ENCODE measurements around the gene ZDHHC24.

ZDHHC24 gene

DNA sequence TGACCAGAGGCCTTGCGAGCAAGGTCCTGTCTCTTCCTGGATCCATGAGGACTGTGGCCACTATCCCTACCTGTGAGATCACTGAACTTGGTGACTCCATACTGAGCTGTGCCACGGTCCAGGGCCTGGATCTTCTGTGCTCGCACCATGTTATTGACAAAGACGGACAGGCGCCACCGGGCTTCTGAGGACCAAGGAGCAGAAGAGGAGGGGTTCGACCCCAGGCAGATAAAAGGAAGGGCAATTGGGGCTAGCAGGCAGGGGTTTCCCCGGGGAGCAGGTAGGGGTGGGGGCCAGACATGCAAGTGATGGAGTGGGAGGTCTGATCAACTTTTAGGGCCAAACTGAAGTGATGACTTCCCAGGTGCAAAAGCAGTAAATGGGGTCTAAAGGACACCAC lies 20.4 kb upstream of the ZDHHC24 start:
- no peak for DNase-seq (ENCODE audit: low read depth)

DNA sequence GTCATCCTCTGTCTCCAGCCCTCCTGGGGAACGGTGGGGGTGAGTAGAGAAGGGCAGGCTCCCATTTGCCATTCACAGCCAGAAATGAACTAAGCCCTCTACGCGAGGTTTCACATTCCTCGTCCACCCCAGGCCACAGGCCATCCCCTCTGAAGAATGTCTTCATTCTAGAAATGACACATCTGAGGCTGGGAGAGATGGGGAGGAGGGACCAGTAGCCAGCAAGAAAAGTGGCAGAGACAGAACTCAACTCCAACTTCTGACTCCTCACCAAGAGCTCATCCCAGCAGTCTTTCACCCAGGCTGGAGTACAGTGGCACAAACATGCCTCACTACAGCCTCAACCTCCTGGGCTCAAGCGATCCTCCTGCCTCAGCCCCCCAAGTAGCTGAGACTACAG lies 19.1 kb upstream of the ZDHHC24 start:
- DNase-seq (ENCODE audit: low read depth), result no peak

DNA sequence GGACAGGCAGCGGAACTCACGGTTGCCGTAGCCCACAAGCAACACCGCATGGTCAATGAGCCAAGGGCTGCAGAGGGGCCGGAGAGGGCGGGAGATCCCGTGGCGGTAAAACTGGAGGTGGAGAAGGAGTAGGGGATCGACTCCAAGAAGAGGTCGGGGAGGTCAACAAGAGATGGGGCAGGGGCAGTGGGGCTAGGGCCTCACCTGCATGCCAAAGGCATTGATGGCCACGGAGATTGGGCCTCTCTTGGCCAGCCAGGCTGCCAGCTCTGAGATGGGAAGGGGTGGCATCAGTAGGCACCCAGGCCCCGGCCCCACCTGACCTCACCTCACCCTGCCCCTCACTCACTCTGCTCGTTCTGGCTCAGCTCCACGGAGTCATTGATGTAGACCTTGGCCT lies 18.7 kb upstream of the ZDHHC24 start:
- DNase-seq (ENCODE audit: low read depth), result no peak

DNA sequence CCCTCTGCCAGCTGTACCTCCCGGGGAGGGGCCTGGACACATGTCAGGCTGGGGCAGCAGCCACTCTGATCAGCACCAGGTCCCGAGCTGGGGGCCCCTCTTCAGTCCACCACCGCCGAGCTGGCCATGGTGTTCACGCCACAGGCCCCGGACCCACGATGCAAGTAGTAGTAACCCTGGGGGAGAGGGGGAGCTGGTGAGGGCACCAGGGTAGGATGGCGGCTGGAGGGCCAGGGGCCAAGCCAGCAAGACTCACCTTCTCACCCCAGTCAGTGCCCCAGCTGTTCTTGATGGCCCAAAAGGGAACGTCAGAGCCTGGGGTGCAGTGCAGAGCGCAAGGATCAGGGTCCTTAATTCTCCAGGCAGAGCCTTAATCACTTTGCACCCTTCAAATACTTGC lies 18.0 kb upstream of the ZDHHC24 start:
- no peak for DNase-seq (ENCODE audit: low read depth)

DNA sequence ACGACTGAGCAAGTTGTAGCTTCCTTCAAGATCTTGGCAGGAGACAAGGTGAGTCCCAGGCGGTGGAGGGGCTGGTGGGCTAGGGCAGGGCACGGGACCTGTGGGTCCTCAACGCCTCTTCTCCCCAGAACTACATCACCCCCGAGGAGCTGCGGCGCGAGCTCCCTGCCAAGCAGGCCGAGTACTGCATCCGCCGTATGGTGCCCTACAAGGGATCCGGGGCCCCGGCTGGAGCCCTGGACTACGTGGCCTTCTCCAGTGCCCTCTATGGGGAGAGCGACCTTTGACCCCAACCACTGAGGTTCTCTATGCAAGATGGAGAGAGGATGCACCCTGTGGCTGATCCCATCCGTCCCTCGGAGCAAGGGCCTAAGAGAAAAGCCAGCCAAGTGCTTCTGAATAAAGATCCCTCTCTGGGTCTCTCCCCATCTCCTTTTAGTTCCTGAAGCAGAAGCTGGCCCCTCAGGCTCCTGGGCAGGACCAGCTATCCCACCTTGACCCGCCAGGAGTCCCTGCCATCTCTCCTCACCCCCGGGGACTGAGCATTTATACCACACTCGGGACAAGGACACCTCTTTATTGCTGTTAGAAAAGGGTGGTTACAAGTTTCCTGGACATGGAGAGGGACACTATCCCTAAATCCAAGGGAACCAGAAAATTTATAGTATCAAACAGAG lies 17.2 kb upstream of the ZDHHC24 start:
- no peak for DNase-seq (ENCODE audit: low read depth)

DNA sequence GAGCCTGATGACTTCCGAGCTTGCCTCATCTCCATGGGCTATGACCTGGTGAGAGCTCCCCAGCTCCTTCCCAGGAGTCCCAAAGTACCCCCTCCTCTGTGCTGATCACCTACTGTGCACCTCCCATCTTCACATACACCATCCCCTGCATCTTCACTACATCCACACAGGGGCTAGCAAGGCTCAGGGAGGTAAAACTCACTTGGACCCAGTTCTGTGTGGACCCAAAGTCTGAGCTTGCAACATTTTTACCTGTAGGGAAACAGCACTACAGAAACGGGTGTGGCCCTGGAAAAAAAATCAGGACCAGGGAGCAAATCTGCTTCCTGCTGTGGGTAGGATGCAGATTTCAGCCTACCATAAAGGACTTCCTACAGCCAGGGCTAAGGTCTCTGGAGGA lies 16.4 kb upstream of the ZDHHC24 start:
- DNase-seq (ENCODE audit: low read depth), result no peak

DNA sequence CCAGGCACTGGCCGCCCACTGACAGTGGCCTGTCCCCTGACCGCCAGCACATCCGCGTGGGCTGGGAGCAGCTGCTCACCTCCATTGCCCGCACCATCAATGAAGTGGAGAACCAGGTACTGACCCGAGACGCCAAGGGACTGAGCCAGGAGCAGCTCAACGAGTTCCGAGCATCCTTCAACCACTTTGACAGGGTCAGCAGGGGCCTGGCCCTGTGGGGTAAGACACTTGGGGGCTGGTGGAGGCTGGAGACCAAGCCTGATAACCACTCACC lies 16.1 kb upstream of the ZDHHC24 start:
- DNase-seq (ENCODE audit: low read depth), result no peak

DNA sequence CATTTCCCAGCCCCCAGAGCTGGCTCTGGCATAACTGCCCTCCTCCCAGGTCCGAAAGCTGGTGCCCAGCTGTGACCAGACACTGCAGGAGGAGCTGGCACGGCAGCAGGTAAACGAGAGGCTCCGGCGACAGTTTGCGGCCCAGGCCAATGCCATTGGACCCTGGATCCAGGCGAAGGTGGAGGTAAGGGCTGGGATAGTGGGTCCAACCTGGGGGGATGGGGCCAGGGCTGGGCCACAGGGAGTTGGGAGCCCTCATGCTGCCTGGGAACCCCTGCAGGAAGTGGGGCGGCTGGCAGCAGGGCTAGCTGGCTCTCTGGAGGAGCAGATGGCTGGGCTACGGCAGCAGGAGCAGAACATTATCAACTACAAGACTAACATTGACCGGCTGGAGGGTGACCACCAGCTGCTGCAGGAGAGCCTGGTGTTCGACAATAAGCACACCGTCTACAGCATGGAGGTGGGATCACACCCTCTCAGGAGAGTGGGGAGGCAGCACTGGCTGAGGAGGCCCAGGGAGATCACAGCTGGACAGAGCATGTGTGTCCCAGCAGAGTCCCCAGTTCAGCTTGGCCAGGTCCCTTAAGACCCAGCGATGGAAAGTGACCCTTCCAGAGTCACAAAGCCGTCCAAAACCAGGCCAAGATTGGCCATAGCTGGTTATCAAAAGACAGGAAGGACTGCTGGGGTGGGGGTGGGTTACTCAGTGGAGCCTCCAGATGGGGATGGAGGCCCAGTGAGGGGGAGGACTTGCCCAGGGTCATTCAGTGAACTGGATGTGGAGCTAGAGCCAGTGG lies 15.5 kb upstream of the ZDHHC24 start:
- no peak for DNase-seq (ENCODE audit: low read depth)

DNA sequence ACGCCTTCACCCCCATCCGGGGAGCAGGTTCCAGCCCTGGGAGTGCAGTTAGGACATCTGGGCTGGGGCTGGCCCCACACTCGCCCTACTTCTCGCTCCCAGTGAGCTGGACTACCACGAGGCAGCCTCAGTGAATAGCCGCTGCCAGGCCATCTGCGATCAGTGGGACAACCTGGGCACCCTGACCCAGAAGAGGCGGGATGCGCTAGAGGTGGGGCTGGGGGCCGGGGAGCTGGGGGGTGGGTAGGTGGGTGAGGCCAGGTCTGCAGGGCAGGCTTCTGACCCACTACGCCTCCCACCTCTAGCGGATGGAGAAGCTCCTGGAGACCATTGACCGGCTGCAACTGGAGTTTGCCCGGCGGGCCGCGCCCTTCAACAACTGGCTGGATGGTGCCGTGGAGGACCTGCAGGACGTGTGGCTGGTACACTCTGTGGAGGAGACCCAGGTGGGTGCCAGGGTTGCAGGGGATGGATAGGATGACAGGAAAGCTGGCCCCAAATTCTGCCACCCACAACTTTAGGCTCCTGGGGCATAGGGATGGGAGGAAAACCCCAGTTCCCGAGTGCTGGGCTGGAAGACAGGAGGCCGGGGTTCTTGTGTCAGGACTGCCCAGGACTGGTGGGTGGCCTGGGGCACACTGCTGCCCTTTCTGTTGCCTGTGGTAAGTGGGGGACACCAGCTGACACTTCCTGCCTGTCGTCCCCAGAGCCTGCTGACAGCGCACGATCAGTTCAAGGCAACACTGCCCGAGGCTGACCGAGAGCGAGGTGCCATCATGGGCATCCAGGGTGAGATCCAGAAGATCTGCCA lies 14.2 kb upstream of the ZDHHC24 start:
- no peak for DNase-seq (ENCODE audit: low read depth)

DNA sequence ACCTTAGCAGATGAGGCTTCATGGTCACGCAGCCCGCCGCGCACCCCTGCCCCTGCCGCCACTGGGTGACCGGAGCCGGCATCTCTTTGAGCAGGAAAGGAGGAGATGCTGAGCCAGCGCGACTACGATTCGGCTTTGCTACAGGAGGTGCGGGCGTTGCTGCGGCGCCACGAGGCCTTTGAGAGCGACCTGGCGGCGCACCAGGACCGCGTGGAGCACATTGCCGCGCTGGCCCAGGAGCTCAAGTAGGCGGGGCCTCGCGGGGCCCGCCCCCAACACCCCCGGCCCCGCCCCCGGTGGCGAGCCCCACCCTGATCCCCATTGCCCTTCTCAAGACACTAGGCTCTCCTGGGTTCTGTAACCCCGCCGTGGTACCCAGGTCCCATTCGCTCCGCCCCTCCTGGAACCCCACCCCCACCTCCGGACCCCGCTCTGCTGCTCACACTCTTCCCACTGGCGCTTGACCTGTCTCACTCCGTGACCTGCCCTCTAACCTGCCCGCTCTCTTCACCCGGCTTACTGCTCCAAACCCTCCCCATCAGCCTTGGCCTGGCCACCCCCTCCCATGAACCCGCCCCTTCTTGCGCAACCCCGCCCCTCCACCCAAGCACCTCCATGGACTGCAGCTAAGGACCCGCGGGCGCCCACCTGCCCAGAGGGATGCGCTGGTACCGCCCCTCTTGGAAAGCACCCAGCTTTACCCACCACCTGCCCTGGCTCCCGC lies 13.5 kb upstream of the ZDHHC24 start:
- DNase-seq (ENCODE audit: low read depth), result no peak

DNA sequence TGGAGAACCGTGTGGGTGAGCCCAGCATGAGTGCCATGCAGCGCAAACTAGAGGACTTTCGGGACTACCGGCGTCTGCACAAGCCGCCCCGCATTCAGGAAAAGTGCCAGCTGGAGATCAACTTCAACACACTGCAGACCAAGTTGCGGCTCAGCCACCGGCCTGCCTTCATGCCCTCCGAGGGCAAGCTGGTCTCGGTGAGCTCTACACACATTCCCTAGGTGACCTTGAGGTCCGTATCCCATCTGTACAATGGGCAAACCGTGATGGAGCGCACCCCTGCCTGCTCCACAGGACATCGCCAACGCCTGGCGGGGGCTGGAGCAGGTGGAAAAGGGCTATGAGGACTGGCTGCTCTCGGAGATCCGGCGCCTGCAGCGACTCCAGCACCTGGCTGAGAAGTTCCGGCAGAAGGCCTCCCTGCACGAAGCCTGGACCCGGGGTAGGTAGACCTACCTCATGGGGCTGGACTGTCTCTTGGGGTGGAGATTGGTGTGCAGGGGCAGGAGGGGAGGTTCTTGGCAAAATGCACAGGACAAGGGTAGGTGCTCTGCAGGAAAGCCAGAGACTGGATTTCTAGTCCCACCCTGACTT lies 12.0 kb upstream of the ZDHHC24 start:
- no peak for DNase-seq (ENCODE audit: low read depth)

DNA sequence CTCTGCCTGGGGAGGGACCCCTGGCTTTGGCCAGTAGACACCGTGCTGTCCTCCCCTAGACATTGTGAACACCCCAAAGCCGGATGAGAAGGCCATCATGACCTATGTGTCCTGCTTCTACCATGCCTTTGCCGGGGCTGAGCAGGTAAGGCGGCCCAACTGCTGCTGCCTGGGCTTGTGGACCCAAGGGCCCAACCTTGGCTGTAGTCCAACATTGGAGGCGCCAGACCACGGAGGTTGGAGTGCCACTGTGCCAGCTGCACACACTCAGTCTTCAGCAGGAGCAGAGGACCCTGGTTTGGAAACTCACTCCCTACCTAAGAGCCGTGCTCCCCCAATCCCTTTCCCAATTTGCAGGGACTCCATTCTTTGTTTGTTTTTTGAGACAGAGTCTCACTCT lies 10.2 kb upstream of the ZDHHC24 start:
- no peak for DNase-seq (ENCODE audit: low read depth)

DNA sequence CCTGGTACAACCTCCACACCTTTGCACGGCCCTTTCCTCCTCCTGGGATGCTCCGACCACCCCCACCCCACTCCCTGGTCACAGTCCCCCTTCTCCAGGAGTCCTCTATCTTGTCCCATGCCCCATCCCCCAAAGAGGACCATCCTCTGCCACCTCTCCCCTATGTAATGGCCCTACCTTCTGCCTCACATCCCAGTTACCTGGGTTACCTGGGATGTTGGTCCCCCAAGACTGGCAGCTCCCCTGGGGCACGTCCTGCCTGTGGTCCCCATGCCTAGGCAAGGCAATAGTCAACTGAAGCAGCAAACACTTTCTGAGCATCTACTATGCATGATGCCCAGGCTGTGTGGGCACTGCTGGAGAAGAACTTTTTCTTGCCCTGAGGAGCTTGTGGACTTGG lies 9.6 kb upstream of the ZDHHC24 start:
- DNase-seq (ENCODE audit: low read depth), result no peak

DNA sequence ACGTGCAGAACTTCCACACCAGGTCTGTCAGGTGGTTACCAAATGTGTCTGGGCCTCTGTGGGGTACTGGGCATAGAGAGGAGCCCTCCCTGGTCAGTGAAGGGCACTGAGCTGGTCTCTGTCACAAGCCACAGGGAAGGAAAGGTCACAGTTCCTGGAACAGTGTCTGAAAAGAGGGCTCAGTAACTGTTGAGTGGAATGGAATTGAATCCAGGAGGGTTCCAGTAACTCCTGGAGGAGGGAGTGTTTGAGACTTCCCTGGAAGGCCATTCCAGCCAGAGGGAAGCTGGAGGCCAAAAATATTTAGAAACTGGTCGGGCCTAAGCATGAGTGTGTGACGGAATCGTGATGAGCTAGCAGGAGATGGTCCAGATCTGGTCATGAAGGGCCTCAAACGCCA lies 8.8 kb upstream of the ZDHHC24 start:
- DNase-seq (ENCODE audit: low read depth), result no peak

DNA sequence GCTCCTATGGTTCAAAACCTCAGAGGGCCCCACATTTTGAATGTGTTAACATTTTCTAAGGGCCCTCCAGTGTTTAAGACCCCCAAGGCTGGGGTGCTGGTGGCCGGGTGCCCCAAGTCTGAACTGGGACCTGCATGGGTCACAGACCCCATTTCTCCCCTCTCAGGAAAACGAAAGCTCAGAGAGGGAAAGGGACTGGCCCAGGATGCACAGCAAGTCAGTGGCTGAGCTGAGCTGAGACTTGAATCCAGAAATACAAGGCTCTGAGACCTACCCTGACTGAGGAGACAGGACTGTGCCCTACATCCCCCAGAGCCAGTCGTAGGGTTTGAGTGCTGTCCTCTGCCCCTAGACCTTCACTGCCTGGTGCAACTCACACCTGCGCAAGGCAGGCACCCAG lies 5.0 kb upstream of the ZDHHC24 start:
- DNase-seq (ENCODE audit: low read depth), result no peak

DNA sequence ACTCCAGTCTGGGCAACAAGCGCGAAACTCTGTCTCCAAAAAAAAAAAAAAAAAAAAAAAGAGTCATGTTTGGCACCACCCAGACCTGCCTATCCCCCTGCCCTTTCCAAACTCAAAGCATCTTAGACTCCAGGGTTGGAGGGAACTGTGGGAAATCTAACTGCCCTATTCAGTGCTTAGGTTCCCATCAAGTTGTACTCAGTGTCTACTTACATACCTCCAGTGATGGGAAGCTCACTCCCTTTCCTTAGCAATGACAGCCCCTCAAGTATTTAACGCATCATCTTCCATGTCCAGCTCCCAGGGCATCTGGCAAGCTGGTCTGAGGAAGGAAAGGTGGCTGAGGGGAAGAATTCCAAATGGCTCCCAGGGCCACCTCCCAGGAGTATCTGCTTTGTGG lies 3.8 kb upstream of the ZDHHC24 start:
- no peak for DNase-seq (ENCODE audit: low read depth)

DNA sequence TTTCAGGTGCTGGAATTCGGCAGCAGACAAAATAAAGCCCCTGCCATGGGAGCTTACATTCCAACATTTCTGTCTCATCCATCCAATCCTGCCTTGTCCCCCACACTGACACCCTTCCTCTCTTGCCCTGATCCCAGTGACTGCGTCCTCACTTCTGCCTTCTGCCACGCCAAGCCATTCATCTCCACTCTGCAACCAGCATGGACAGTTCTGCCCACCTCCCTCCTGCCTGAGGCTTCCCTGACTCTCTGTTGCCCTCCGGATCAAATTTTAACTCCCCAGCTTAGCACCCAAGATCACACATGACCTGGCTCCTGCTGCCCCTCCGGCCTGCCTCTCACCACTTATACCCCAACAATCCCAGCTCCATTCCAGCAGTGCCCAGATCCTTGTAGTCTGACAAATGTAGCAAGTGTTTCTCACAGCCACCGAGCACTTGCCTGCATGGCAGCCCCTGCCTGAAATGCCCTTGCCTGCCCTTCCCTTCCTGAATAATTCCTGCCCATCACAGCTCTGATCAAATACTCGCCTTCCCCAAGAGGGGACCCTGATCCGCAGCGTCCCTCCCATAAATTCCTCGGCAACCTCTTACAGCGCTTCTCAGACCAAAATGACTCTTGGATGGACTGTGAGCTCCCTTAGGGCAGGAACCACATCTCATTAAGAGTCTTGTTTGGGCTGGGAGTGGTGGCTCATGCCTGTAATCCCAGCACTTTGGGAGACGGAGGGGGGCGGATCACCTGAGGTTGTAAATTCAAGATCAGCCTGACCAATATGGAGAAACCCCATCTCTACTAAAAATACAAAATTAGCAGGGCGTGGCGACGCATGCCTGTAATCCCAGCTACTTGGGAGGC lies 3.2 kb upstream of the ZDHHC24 start:
- no peak for DNase-seq (ENCODE audit: low read depth)

DNA sequence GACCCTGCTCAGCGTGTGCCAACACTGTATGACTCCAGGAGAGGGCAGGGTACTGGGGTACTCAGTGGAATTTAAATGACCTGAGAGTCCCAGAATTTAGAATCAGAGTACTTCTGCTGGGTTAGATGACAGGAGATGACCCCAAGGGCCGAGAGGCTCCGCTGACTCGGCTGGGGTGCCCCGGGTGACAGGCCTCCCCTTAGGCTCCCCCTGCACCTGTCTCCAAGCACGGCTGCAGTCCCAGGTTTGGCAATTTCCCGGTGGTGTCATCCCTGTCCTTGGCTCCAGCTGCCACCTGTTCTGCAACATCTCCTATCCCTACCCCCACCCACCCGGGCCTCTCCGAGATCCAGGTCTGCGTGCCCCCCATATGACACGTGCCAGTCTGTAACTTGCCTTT lies 2.2 kb upstream of the ZDHHC24 start:
- no peak for DNase-seq (ENCODE audit: low read depth)

DNA sequence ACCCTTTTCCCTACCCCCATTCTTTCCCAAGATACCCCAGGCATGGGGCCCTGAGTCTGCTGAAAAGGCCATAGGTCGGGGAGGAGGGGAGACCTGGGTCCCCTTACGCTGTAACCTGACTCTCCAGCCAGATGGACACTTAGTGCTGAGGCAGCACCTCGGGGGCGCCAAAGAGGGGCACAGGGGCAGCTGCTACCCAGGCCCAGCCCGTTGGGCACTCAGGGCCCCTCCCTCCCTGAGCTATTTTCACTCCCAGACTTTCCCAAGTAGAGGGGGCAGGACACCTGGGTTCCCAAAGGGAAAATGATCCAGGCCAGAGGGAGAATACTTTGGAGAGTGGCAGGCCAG lies 1.8 kb upstream of the ZDHHC24 start:
- DNase-seq (ENCODE audit: low read depth), result no peak

DNA sequence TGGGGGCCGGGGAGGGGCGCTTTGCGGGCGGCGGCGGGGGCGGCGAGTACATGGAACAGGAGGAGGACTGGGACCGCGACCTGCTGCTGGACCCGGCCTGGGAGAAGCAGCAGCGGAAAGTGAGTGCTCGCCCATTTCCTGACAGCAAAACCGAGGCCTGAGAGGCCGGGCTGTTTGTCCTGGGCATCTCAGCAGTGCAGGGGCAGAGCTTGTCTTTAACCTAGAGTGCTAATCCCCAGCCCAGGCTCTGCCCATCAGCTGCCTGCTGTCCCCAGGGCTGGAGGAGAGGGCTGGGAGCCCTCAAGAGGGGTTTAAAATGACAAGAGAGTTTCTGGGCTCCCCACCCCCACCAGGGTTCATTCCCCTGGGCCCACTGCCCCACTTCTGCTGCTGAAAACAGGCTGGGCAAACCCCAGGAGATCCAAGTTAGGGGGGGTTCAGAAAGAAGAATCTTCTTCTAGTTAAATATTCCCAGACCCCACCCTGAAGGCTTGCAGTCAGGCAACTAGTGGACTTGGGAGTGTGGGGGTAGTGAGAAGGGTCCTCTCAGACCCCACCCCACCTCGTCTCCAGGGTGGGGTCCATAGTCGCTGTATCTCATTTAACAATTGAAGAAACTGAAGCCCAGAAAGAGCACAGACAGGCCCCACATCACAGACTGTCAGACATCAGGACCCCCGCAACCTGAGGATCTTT lies 1.3 kb upstream of the ZDHHC24 start:
- no peak for DNase-seq (ENCODE audit: low read depth)
